ENCODE results near the gene HELLS.
"Not testable (repeated sequence)": the region's sequence is repeated elsewhere in the genome, so short reads cannot be mapped to it uniquely, and the experiment has no call there.

HELLS gene

DNA sequence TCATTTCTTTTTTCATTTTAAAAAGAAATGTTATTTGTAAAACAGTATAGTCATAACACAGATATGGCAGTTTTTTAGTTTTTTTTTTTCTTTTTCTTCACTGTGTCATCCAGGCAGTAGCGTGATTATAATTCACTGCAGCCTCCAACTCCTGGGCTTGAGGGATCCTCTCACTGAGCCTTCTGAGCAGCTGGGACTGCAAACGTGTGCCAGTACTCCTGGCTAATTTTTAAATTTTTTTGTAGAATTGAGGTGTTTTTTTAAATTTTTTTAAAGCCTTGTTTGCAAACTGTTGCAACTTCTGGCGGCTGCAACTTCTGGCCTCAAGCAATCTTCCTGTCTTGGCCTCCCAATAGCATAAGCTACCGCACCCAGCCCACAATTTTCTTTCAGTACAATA, 63.0 kb downstream of the HELLS start:
- no peak for DNase-seq (ENCODE audit: low spot score)

DNA sequence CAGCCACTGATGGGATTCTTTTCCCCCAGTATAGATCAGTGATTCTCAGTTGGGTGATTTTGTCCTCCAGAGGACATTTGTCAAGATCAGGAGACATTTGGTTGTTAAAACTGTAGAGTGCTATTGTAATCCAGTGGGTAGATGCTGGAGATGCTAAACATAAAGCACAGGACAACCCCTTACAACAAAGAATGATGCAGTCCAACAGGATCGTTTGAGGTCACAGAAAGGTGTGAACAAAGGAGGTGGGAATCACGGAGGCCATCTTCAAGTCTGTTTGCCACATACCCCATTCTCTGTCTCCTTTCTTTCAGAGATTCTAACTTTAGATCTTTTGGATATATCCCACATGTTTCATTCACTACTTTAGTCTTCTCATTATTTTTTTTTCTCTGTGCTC, 69.0 kb downstream of the HELLS start:
- no peak for DNase-seq (ENCODE audit: low spot score)

DNA sequence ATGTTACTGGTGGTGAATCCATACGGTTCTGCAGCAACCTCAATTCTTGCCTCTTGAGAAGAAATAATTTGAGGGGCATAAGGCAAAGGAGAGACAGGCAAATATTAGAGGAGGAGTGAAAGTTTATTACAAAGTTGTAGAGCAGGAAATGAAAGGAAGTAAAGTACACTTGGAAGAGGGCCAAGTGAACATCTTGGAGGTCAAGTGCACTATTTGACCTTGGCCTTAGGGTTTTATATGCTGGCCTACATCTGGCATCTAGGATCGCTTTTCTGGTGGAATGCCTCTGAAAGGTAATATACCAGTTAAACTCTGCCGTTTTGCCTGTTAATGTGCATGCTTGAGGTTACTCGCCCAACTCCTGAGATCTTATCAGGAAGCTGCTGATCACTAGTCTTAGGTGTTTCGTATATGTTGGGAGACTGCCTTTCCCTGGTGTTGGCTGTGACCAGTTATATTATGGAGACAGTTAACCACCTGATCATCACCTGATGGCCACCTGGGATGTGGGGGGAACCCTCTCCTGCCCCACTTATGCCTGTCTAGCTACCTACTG, 71.9 kb downstream of the HELLS start:
- DNase-seq (ENCODE audit: low spot score) = no peak

DNA sequence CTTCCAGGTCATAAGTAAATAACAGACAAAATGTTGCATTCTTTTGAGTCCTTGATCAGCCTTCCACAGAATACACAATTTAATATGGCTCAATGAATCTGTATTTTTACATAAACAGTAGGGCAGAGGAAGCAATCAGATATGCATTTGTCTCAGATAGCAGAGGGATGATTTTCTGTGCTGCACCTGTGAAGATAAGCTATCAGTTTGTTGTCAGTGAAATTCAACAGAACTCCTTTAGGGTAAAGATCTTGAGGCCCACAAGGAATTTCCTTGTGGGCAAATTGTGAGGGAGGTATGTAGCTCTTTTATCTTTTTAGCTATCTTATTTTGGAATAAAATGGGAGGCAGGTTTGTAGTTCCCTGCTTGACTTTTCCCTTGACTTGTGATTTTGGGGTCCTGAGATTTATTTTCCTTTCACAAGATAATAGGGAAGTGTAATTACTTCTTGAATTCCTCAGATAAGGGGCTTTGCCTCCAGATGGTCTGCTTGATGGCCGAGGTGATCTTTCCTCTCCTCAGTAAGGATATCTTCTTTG, 77.1 kb downstream of the HELLS start:
- no peak for DNase-seq (ENCODE audit: low spot score)

DNA sequence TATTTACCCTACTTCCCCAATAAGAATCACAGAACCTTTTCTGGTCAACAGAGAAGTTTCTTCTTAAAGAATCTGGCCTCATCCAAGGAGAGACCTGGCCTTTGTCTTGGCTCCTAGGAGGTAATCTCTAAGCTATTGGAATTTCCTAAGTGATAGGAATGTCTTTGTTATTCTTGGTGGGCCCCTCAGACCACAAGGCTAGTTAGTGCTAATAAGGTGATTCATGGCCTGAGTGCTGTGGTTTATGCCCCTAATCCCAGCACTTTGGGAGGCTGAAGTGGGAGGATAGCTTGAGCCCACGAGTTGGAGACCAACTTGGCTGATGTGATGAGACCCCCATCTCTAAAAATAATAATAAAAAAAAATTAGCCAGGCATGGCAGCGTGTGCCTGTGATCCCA, 78.0 kb downstream of the HELLS start:
- no peak for DNase-seq (ENCODE audit: low spot score)

DNA sequence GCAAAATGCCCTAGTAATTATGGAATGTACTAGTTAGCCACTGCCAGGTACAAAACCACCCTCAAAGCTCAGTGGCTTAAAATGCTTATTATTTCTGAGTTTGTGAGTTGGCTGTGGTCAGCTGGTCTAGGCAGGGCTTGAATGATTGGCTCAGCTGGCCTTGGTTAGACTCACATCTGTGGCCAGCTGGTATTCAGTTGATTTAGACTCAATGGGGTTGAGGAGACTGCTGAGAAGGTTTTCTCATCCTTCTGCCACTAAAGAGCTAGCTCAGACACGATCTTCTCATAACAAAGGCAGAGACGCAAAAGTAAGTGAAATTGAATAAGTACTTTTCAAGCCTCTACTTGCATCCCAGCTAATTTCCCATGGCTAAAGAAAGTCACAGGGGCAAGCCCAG, 80.9 kb downstream of the HELLS start:
- no peak for DNase-seq (ENCODE audit: low spot score)

DNA sequence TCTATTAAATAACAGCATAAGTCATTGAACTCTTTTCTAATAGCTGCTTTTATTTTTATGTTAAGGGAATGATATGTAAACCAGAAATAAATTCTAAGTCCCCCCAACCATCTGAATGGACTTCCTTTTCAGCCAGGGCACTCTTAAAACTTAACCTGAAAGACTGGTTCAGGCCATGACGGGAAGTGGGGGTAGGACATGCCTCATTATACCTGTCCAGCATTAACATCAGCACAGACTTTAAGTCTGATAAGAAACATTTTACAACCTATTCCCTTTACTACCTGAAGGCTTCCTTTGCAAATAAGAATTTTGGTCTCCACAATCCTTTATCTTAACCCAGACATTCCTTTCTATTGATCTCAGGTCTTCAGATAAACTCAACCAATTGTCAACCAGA, 81.9 kb downstream of the HELLS start:
- no peak for DNase-seq (ENCODE audit: low spot score)

DNA sequence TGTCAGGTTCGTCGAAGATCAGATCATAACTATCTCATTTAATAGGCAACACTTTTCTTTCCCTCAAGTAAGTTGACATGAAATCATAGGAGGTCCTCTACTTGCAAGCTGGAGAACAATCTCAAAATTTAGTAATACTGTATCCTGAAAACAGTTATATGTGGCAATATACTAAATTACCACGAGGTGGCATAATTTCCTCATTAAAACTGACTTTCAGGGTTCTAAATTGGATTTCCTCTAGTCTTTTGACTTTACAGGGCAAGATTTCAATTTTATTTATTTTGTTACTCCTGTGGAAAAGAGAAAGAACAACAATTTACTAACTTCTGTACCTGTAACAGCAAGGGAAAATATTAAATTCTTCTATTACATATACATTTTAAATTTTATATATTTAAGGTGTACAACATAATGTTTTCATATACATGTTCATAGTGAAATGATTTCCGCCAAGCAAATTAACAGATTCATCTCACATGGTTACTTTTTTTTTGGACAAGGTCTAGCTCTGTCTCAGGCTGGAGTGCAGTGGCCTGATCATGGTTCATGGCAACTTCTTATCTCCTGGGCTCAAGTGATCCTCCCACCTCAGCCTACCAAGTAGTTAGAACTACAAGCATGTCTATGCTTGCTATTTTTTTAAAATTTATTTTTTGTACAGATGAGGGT, 84.6 kb downstream of the HELLS start:
- peak; percentile 18 for DNase-seq (ENCODE audit: low spot score)

DNA sequence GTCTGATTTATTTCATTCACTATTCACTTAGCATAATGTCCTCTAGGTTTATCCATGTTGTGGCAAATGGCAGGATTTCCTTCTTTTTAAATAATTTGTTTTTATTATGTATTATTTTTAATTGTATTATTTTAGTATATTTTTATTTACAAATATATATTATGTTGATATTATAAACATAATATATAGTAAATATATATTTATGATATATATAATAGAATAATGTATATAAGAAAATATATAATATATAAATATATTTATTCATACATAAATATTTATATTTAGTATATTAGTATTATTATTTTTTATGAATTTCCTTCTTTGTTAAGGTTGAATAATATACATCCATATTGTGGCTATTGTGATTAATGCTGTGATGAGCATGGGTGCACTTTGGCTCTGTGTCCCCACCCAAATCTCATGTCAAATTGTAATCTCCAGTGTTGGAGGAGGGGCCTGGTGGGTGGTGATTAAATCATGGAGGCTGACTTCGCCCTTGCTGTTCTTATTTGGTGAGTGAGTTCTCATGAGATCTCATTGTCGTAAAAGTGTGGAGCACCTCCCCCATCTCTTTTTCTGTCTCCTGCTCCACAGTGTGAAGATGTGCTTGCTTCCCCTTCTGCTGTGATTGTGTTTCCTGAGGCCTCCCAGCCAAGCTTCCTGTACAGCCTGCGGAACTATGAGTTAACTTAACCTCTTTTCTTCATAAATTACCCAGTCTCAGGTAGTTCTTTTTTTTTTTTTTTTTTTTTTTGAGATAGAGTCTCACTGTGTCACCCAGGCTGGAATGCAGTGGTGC, 85.7 kb downstream of the HELLS start:
- no peak for DNase-seq (ENCODE audit: low spot score)

DNA sequence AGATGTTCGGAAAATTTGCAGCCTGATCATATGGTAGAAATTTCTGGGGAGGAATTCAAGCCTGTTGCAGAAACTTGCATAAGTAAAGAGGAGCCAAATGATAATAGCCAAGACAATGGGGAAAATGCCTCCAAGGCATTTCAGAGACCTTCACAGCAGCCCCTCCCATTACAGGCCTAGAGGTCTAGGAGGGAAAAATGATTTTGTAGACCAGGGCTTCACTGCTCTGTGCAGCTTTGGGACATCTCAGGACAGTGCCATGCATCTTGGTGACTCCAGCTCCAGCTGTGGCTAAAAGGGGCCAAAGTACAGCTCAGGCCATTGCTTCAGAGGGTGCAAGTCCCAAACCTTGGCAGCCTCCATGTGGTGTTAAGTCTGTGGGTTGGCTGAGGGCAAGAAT, 87.4 kb downstream of the HELLS start:
- no peak for DNase-seq (ENCODE audit: low spot score)

DNA sequence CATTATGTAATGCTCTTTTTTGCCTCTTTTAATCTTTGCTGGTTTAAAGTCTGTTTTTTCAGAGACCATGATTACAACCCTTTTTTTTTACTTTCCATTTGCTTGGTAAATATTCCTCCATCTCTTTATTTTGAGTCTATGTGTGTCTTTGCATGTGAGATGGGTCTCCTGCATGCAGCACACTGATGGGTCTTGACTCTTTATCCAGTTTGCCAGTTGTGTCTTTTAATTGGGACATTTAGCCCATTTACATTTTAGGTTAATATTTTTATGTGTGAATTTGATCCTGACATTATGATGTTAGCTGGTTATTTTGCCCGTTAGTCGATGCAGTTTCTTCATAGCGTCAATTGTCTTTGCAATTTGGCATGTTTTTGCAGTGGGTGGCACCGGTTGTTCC, 92.5 kb downstream of the HELLS start:
- not testable (repeated sequence) for DNase-seq (ENCODE audit: low spot score)

DNA sequence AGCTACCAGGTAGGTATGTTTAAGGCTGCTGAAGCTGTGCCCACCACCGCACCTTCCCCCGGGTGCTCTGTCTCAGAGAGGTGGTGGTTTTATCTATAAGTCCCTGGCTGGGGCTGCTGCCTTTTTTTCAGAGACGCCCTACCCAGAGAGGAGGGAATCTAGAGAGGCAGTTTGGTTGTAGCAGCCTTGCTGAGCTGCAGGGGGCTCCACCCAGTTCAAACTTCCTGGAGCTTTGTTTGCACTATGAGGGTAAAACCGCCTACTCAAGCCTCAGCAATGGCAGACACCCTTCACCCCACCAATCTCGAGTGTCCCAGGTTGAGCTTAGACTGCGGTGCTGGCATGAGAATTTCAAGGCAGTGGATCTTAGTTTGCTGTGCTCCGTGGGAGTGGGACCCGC, 94.3 kb downstream of the HELLS start:
- no peak for DNase-seq (ENCODE audit: low spot score)

DNA sequence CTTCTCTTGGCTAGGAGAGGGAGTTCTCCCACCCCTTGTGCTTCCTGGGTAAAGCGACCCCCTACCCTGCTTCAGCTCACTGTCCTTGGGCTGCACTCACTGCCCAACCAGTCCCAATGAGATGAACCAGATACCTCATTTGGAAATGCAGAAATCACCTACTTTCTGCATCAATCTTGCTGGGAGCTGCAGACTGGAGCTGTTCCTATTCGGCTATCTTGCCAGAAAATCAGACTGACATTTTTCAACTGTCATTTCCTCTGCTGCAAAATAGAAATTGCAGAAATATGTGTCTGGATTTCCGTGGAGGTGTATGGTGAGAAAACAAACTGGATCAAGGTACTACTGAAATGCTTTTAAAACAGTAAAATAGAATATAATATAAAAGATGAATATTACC, 95.0 kb downstream of the HELLS start:
- DNase-seq (ENCODE audit: low spot score) = no peak

DNA sequence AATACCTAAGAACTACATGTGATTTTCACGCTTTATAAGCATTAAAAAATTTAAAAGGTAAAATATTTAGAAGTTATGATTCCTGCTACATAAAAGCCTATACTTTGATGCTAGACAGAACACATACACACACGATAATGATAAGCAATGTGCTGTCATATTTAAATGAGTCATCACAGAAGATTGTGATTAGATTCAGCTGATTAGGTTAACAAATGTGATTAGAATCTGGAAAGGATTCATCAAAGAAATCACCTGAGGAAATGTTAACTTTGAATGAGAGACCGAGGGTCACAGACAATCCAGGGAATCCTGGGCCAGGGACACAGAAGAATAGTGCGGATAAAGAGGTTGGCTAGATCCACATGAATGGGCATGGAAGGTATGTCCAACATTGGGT, 95.9 kb downstream of the HELLS start:
- DNase-seq (ENCODE audit: low spot score) = no peak

DNA sequence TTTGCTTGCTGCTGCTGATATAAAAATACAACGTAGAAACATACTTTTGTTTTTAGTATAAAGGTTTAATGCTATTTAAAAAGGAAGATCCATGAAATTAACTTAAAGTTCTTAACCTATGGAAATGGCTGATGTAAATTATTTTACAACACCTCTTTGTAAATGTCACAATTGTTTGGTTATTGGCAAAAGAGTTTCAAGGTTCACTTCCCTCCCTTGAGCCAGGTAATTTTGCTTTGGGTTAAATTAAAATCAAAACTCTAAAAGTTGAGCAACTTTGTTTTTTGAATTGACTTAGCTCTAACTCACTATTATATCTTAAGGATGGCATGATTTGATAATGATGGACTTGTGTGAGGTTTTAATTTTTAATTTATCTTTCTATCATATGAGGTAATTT, 98.8 kb downstream of the HELLS start:
- no peak for DNase-seq (ENCODE audit: low spot score)

DNA sequence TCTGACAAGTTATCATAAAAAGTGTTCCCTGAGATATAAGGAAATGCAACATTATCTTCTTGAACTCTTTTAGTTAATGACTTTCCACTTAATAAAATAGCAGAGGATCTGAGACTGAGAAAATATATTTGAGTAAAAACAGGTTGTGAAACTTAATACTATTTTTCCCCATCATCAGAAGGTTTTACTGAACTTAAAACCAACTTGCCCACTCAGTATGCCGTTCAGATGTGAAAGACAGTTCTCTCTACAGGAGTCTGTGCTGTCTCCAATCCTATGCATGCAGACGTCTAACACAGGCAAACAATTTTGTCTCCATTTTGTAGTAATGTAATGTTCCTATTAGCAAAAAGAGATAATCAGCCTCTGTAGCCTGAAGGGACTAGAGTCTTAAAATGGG, 99.7 kb downstream of the HELLS start:
- no peak for DNase-seq (ENCODE audit: low spot score)

Measured in HuH-7.5 (cell line).